ENCODE data around the gene NT5DC2.

Gene NT5DC2

DNA sequence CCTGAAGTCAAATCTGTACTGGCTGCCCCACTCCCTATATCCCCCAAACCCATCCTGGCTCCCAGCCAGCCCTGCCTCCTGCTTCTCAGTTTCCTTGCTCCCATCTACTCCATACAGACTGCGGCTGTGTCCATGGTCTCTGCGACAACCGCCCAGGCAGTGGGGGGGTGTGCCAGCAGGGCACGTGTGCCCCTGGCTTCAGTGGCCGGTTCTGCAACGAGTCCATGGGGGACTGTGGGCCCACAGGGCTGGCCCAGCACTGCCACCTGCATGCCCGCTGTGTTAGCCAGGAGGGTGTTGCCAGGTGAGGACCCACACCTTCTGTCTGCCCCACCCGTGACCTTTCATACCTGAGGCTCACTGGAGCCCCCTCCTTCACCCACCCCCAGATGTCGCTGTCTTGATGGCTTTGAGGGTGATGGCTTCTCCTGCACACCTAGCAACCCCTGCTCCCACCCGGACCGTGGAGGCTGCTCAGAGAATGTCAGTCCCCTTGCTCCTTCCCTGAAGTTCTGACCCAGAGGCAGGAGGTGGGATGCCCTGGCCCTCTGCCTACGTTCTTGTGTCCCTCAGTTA, 23.8 kb downstream of the NT5DC2 start:
- Histone ChIP-seq H3K27me3 (ENCODE audit: insufficient read depth, low read length, poor library complexity) (peaks cover 6% of the 10 kb centered on the region), H3K4me2 (ENCODE audit: insufficient read depth, low read length) (no peak overlapping the region), H3K4me3 (ENCODE audit: low read depth in 1 of 2, low read length in 2 of 2) (no peak overlapping the region), H3K36me3 (ENCODE audit: insufficient read depth, low read length) (no peaks in the 10 kb centered on the region), H3K9me3 (ENCODE audit: insufficient read depth, low read length, severe bottlenecking) (no peaks in the 10 kb centered on the region), H3K9ac (ENCODE audit: low read depth, low read length) (no peak overlapping the region), H2AFZ (ENCODE audit: low read depth, low read length) (no peak overlapping the region), H4K20me1 (ENCODE audit: insufficient read depth, low read length) (peaks cover 9% of the 10 kb centered on the region; the same call in 1 of the 2 replicates), H3K79me2 (ENCODE audit: insufficient read depth, low read length) (no peaks in the 10 kb centered on the region), H3K4me1 (ENCODE audit: insufficient read depth, low read length) (no peaks in the 10 kb centered on the region), H3K27ac (ENCODE audit: low read length) (no peak overlapping the region)
- DNase-seq (no peak), ATAC-seq (ENCODE audit: insufficient read depth, low read depth) (no peak)
- no peak for TF ChIP-seq EZH2 (IDR thresholded peaks at IDR 0.05; ENCODE audit: borderline replicate concordance, low read depth, low read length, severe bottlenecking)
- TF ChIP-seq, protein P1, sequence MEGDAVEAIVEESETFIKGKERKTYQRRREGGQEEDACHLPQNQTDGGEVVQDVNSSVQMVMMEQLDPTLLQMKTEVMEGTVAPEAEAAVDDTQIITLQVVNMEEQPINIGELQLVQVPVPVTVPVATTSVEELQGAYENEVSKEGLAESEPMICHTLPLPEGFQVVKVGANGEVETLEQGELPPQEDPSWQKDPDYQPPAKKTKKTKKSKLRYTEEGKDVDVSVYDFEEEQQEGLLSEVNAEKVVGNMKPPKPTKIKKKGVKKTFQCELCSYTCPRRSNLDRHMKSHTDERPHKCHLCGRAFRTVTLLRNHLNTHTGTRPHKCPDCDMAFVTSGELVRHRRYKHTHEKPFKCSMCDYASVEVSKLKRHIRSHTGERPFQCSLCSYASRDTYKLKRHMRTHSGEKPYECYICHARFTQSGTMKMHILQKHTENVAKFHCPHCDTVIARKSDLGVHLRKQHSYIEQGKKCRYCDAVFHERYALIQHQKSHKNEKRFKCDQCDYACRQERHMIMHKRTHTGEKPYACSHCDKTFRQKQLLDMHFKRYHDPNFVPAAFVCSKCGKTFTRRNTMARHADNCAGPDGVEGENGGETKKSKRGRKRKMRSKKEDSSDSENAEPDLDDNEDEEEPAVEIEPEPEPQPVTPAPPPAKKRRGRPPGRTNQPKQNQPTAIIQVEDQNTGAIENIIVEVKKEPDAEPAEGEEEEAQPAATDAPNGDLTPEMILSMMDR (IDR thresholded peaks at IDR 0.05; ENCODE audit: borderline replicate concordance, extremely low read depth, low read length, poor library complexity, severe bottlenecking): no peak

DNA sequence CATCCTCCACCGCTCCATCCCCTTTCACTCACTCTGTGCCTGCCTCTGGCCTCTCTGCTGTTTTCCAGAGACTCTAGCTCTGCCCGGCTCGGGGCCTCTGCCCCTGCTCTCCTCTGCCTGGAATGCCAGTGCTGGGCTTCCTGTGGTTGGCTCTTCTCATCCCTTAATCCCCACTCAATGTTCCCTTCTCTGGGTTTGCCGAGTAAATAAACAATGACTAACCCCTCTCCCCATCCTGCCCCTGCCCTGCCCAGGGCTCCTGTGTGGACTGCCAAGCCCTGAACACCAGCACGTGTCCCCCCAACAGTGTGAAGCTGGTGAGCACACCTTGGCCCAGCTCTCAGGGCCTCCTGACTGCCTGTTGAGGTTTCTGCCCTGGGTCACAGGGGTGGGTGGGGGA, 26.3 kb downstream of the NT5DC2 start:
- Histone ChIP-seq H4K20me1 (ENCODE audit: insufficient read depth, low read length) (peaks cover 4% of the 10 kb centered on the region; the same call in 1 of the 2 replicates), H3K36me3 (ENCODE audit: insufficient read depth, low read length) (no peaks in the 10 kb centered on the region), H3K9ac (ENCODE audit: low read depth, low read length) (no peak overlapping the region), H2AFZ (ENCODE audit: low read depth, low read length) (no peak overlapping the region), H3K79me2 (ENCODE audit: insufficient read depth, low read length) (no peaks in the 10 kb centered on the region), H3K4me1 (ENCODE audit: insufficient read depth, low read length) (no peaks in the 10 kb centered on the region), H3K4me2 (ENCODE audit: insufficient read depth, low read length) (no peak overlapping the region), H3K27me3 (ENCODE audit: insufficient read depth, low read length, poor library complexity) (peaks cover 6% of the 10 kb centered on the region), H3K4me3 (ENCODE audit: low read depth in 1 of 2, low read length in 2 of 2) (no peak overlapping the region), H3K27ac (ENCODE audit: low read length) (no peak overlapping the region), H3K9me3 (ENCODE audit: insufficient read depth, low read length, severe bottlenecking) (no peaks in the 10 kb centered on the region)
- ATAC-seq (ENCODE audit: insufficient read depth, low read depth) (no peak), DNase-seq (no peak)
- TF ChIP-seq, protein P1 (IDR thresholded peaks at IDR 0.05; ENCODE audit: borderline replicate concordance, extremely low read depth, low read length, poor library complexity, severe bottlenecking): no peak
- TF ChIP-seq EZH2 (IDR thresholded peaks at IDR 0.05; ENCODE audit: borderline replicate concordance, low read depth, low read length, severe bottlenecking): no peak

DNA sequence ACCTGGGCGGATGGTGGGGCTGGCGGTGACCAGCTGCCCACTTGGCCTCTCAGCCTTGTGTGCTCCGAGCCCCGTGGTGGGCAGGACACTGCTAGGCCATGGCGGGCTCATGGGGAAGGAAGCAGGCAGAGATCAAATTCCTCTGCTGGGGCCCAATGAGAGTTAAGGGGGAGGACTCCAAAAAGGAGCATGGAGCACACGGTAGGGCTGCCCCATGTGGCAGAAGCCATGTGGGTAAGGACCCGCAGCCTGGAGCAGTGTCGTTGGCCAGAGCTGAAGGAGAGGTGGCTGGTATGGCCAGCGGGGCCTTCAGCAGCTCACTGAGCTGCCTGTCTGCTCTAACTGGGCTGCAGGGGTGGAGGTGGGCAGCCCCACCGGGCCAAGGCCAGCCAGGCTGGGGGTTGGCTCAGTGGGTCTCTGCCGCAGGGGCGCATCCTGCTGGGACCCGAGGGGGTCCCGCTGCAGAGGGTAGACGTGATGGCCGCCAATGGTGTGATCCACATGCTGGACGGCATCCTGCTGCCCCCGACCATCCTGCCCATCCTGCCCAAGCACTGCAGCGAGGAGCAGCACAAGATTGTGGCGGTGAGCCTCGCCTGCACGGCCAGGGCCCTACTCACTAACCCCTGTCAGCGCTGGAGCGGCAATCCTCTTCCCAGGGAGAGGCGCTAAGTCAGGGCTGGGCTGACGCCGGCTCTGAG, 27.2 kb downstream of the NT5DC2 start:
- no peaks in the 10 kb centered on the region for H3K79me2 ChIP-seq (ENCODE audit: insufficient read depth, low read length)
- no peak overlapping the region for H3K4me3 ChIP-seq (ENCODE audit: low read depth in 1 of 2, low read length in 2 of 2)
- no peaks in the 10 kb centered on the region for H3K9me3 ChIP-seq (ENCODE audit: insufficient read depth, low read length, severe bottlenecking)
- no peaks in the 10 kb centered on the region for H3K4me1 ChIP-seq (ENCODE audit: insufficient read depth, low read length)
- H3K27me3 ChIP-seq (ENCODE audit: insufficient read depth, low read length, poor library complexity): peaks cover 6% of the 10 kb centered on the region
- H3K27ac ChIP-seq (ENCODE audit: low read length): no peak overlapping the region
- H2AFZ ChIP-seq (ENCODE audit: low read depth, low read length): no peak overlapping the region
- H3K9ac ChIP-seq (ENCODE audit: low read depth, low read length): no peak overlapping the region
- H3K4me2 ChIP-seq (ENCODE audit: insufficient read depth, low read length): no peak overlapping the region
- no peaks in the 10 kb centered on the region for H3K36me3 ChIP-seq (ENCODE audit: insufficient read depth, low read length)
- ATAC-seq (ENCODE audit: insufficient read depth, low read depth): no peak
- no peak for DNase-seq
- no peak for TF ChIP-seq EZH2 (IDR thresholded peaks at IDR 0.05; ENCODE audit: borderline replicate concordance, low read depth, low read length, severe bottlenecking)
- TF ChIP-seq, protein P1 (IDR thresholded peaks at IDR 0.05; ENCODE audit: borderline replicate concordance, extremely low read depth, low read length, poor library complexity, severe bottlenecking): no peak
- H4K20me1 ChIP-seq (ENCODE audit: insufficient read depth, low read length): peaks cover 2% of the 10 kb centered on the region; the same call in 1 of the 2 replicates
